ENCODE data around the gene TAB2. TPM values are rescaled to one million over a fixed set of nuclear protein-coding genes. Genes with fewer than 3 reads are reported as not detected.

TAB2 gene
- total RNA-seq, 1 experiment from 2014 or later: 56.7 TPM

DNA sequence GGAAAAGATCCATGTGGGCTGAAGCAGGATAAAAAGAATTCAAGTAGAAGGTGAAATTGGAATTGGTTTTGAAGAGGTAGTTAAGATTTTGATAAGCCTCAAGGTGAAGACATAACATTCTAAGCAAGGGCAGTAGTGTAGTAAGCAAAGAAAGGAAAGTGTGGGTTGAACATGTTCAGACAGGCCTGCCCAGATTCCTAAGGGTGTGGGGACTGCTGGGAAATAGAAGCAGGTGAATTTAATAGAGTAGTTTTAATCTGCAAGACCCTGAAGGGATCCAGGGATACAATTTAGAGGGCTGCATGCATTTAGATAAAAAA, 19.1 kb downstream of the TAB2 start:
- ChIA-PET CTCF (no interaction called here), POLR2A (no interaction called here)
- intact Hi-C loops (cut with micrococcal nuclease): no loop called here

DNA sequence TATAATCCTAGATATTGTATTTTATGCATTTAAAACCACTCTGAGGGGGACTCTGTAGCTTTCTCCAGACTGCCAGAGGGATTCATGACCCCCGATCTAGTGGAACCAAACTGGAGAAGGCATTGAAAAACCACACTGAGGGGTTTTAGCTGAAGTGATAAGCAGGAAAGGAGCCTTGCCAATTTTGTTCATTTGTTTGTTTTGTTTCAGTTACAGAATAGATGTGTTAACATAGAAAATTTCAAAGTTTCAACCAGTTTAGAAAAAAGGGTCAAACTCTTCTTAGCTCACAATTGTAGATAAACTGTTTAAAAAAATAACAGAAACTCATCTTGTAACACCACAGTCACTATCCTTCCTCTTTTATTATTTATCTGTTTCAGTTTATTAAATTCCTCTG, 19.8 kb downstream of the TAB2 start:
- Histone ChIP-seq H2AFZ (ENCODE audit: low read depth, low read length, poor library complexity, severe bottlenecking) (no peak overlapping the region), H3K27me3 (ENCODE audit: insufficient read depth, low read length) (no peaks in the 10 kb centered on the region), H3K27ac (ENCODE audit: low read depth, low read length) (peak overlapping the region; percentile 93; the same call in 1 of the 2 replicates), H3K9me2 (ENCODE audit: insufficient read depth) (no peaks in the 10 kb centered on the region), H3K4me1 (ENCODE audit: control insufficient read depth in 1 of 2, insufficient read depth in 2 of 2, low read length in 2 of 2) (peaks cover 47 to 64% of the 10 kb centered on the region in 2 experiments), H4K20me1 (ENCODE audit: insufficient read depth) (no peaks in the 10 kb centered on the region), H3K4me2 (ENCODE audit: low read length) (no peak overlapping the region; the same call in 1 of the 2 replicates), H3K36me3 (ENCODE audit: control insufficient read depth in 1 of 2, insufficient read depth in 2 of 2, low read length in 2 of 2) (no peaks in the 10 kb centered on the region), H3K79me2 (ENCODE audit: insufficient read depth, low read length) (peaks cover 99% of the 10 kb centered on the region), H3K9me3 (ENCODE audit: control insufficient read depth in 1 of 2, insufficient read depth in 1 of 2, low read depth in 1 of 2, low read length in 2 of 2) (no peaks in the 10 kb centered on the region), H3K9ac (ENCODE audit: low read length) (no peak overlapping the region), H3K4me3 (replicated peaks in 1 of 2; ENCODE audit: low read depth in 1 of 2, low read length in 2 of 2) (no peak overlapping the region)
- DNase-seq (ENCODE audit: low read depth, low spot score) (no peak), ATAC-seq (no peak)
- ChIA-PET RAD21 (ENCODE audit: low non-redundant PET in 1 of 2, low total read pairs in 2 of 2, uncharacterized antibody in 2 of 2, unreplicated experiment in 2 of 2) (no interaction called here), POLR2A (no interaction called here), CTCF (no interaction called here)
- BruUV-seq (replicated peaks): no TSS peak
- TF ChIP-seq ZFX (IDR thresholded peaks at IDR 0.05): no peak
- no peak for TF ChIP-seq SRF (IDR thresholded peaks at IDR 0.05; ENCODE audit: low read depth)
- TF ChIP-seq, protein P1, sequence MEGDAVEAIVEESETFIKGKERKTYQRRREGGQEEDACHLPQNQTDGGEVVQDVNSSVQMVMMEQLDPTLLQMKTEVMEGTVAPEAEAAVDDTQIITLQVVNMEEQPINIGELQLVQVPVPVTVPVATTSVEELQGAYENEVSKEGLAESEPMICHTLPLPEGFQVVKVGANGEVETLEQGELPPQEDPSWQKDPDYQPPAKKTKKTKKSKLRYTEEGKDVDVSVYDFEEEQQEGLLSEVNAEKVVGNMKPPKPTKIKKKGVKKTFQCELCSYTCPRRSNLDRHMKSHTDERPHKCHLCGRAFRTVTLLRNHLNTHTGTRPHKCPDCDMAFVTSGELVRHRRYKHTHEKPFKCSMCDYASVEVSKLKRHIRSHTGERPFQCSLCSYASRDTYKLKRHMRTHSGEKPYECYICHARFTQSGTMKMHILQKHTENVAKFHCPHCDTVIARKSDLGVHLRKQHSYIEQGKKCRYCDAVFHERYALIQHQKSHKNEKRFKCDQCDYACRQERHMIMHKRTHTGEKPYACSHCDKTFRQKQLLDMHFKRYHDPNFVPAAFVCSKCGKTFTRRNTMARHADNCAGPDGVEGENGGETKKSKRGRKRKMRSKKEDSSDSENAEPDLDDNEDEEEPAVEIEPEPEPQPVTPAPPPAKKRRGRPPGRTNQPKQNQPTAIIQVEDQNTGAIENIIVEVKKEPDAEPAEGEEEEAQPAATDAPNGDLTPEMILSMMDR (IDR thresholded peaks at IDR 0.05 in 2 of 3, conservative IDR thresholded peaks at IDR 0.05 in 1 of 3; ENCODE audit: borderline replicate concordance in 1 of 3, insufficient read depth in 1 of 3, low read depth in 2 of 3, low read length in 2 of 3): no peak
- TF ChIP-seq ZNF274 (IDR thresholded peaks at IDR 0.05; ENCODE audit: low read depth, low read length): no peak
- no peak for TF ChIP-seq RAD21 (IDR thresholded peaks at IDR 0.05; ENCODE audit: low read depth)
- intact Hi-C loops (cut with micrococcal nuclease): no loop called here

More for the DNA sequence above, 19.1 kb downstream of the TAB2 start:
- H3K27me3 ChIP-seq (ENCODE audit: insufficient read depth, low read length): no peaks in the 10 kb centered on the region
- no peaks in the 10 kb centered on the region; the same call in 1 of the 2 replicates for H4K20me1 ChIP-seq (ENCODE audit: insufficient read depth)
- H3K4me2 ChIP-seq (ENCODE audit: low read length): peak overlapping the region; percentile 66
- H3K4me3 ChIP-seq (replicated peaks in 1 of 2; ENCODE audit: low read depth in 1 of 2, low read length in 2 of 2): peak overlapping the region in 1 of 2 experiments; percentile 26; a peak in 2 of 4 replicates
- peaks cover 48 to 71% of the 10 kb centered on the region in 2 experiments for H3K4me1 ChIP-seq (ENCODE audit: control insufficient read depth in 1 of 2, insufficient read depth in 2 of 2, low read length in 2 of 2)
- H3K9ac ChIP-seq (ENCODE audit: low read length): peak overlapping the region; percentile 36
- H3K27ac ChIP-seq (ENCODE audit: low read depth, low read length): peak overlapping the region; percentile 93
- TF ChIP-seq RAD21 (IDR thresholded peaks at IDR 0.05; ENCODE audit: low read depth) (0 out of 2 replicates have a peak, but pooled peaks have one; percentile 6), YY1 (IDR thresholded peaks at IDR 0.05; ENCODE audit: extremely low read depth, insufficient replicate concordance, low read depth, low read length) (no peak)
- ATAC-seq (peak; percentile 62), DNase-seq (ENCODE audit: low read depth, low spot score) (no peak)
- no peaks in the 10 kb centered on the region for H3K9me3 ChIP-seq (ENCODE audit: control insufficient read depth in 1 of 2, insufficient read depth in 1 of 2, low read depth in 1 of 2, low read length in 2 of 2)
- peaks cover 99% of the 10 kb centered on the region for H3K79me2 ChIP-seq (ENCODE audit: insufficient read depth, low read length)
- no peaks in the 10 kb centered on the region for H3K36me3 ChIP-seq (ENCODE audit: control insufficient read depth in 1 of 2, insufficient read depth in 2 of 2, low read length in 2 of 2)
- no peaks in the 10 kb centered on the region for H3K9me2 ChIP-seq (ENCODE audit: insufficient read depth)
- BruUV-seq (replicated peaks): no TSS peak
- RAD21 ChIA-PET (ENCODE audit: low non-redundant PET in 1 of 2, low total read pairs in 2 of 2, uncharacterized antibody in 2 of 2, unreplicated experiment in 2 of 2): no interaction called here
- H2AFZ ChIP-seq (ENCODE audit: low read depth, low read length, poor library complexity, severe bottlenecking): no peak overlapping the region

Data from HCT116 (cell line).